Caki2 (cell line): ENCODE data around the gene RANBP3. TPM values are rescaled to one million over a fixed set of nuclear protein-coding genes. Genes with fewer than 3 reads are reported as not detected.

ENCODE experiments used
- DNase-seq: peaks from one replicate; pipeline ENCODE4 v3.0.0-alpha.2; 2015; ENCODE audit warnings: low read depth
- in situ Hi-C: cut with HindIII; loops from 2 replicates; pipeline ENCODE4 v1.10.0; 2016; ENCODE audit warnings: low sequenced_read_pairs, low pct_unique_long_range_greater_than_20kb, mixed read lengths
- total RNA-seq: library from RNA; depleted of rRNA; stranded (reverse); fragments of >200 nt; shearing (Covaris generic); gene quantifications from 2 replicates; pipeline ENCODE4 v1.2.3, GENCODE V29; 2014; ENCODE audit warnings: low replicate concordance

Gene RANBP3
- total RNA-seq, 1 experiment from 2014 or later, result 36.3 TPM

DNA sequence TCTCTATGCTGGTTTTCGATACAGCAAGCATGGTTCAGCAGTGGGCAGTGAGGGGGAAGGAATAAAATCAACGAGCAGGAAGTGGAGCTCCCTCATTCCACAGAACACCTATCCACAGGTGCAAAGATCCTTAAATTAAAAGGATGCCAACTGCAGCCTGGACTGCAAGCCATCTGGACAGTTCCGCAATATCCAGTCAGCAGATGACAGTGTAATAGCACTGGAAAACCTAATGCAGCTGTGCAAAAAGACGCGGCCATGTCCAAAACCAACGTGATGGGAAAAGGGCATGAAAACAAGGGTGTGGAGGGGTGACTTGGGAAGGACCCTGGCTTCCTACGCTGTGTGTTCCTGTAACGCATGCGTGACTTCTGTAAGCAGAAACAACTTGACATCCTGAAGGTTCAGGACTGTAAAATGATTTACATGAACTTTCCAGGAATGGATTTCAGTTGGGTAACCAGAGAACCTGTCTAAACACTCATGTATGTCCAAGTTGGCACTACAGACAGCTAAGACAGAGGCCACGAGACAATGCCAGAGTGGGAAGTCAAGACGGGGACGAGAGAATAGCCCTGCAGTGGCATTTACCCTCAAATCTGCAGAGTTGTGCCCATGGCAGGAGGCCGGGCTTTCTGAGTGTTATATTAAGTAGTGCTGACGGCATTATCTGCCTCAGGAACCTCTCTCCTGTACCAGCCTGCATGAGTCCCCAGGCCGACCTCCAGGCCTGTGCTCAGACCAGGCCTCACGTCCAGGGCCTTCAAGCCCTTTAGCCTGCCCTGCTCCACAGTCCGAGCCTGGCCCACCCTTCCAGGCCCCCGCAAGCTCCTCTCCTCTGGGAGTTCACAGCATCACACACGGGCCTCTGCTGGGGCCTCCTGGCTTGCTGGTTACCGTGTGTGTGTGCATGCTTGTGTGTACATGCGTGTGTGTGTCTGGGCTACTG lies 37.4 kb downstream of the RANBP3 start:
- in situ Hi-C loops, result no loop called here

GRCh38 chr19:5937550-5937949 lies 40.4 kb downstream of the RANBP3 start:
- in situ Hi-C loops, result no loop called here
- DNase-seq, result no peak

More for the DNA sequence above, 37.4 kb downstream of the RANBP3 start:
- no peak for DNase-seq

DNA sequence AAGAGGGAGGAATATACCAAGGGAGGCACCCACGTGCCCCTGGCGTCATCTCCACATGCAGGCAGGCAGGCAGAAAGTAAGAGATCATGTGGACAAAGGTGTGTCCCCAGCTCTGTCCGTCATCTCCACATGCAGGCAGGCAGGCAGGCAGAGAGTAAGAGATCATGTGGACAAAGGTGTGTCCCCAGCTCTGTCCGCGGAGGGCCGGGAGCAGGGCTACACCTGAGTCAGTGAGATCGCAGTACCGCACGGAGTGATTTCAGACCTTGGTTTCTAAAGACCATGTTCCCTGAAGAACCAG lies 41.7 kb downstream of the RANBP3 start:
- DNase-seq, result no peak
- in situ Hi-C loops, result no loop called here

DNA sequence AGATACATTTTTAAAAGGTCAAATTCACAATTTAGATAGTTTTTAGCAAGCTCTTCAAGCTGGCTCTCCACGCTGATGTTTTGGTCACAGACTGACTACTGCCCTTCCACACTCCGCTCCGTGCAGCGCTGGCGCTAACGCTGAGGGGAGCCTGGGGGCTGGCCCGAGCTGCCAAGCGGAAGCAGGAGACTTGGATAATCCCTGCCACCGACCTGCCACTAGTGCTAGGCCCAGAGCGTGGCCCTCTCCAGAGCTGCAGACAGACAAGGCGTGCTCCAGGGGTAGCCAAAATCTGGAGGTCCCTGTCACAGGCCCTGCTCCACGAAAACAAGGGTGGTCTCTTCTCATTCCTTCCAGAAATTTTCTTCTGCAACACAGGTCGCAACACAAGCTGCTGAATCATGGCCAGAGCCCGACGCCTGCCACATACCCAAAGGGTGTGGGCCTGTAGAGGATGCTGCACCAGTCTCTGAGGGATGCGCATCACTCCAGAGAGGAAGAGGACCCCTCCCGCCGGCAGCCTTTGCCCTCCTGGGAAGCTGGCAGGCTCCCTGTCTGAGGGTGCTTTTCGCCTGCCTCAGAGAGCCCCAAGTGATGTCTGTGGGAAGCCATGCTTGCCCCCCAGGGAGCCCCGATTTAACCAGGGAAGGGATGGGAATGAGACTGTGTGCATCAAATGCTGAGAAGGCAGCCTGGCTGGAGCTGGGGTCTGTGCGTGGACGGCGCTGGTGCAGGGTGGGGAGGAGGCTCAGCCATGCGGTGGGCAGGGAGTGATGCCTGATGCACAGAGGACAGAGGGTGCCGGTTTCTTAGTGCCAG lies 42.3 kb downstream of the RANBP3 start:
- DNase-seq, result no peak

GRCh38 chr19:5934774-5935472 lies 43.0 kb downstream of the RANBP3 start:
- DNase-seq, result no peak
- in situ Hi-C loops, result no loop called here

More for the DNA sequence above, 42.3 kb downstream of the RANBP3 start:
- in situ Hi-C loops, result no loop called here

GRCh38 chr19:5934069-5934401 lies 43.9 kb downstream of the RANBP3 start:
- in situ Hi-C loops, result no loop called here
- DNase-seq, result no peak

DNA sequence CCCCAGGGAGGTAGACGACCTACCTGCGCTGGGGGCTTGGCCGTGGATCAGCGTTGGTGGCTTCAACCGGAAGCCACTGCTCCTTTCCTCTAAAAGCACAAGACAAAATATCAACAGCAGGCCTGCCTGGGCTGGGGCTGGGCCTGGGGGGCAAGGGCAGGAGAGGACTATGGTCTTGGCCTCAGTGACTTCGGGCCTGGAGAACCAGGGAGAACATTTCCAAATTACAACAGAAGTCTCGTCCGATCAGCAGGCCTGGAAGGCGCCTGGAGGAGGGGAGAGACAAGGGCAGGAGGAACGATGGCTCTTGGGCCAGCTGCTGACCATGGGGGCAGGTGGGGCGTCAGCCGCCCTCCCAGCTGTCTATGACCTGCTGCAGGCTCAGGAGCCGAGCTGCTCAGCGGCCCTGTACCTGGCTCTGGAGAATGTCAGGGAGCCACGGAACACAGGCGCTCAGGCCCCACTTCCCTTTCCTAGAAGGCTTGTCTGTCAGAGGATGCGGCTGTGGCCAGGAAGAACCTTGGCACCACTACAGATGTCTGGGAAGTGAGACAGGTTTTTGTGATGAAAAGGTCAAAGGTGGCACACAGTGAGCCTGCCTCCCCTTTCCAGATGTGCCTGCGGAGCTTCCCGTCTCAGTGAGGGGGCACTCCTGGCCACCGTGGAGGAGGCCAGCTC lies 44.4 kb downstream of the RANBP3 start:
- no peak for DNase-seq
- in situ Hi-C loops, result no loop called here

- no peak for DNase-seq
- in situ Hi-C loops, result no loop called here
Observed at GRCh38 chr19:5932609-5933262, 45.2 kb downstream of the RANBP3 start.

DNA sequence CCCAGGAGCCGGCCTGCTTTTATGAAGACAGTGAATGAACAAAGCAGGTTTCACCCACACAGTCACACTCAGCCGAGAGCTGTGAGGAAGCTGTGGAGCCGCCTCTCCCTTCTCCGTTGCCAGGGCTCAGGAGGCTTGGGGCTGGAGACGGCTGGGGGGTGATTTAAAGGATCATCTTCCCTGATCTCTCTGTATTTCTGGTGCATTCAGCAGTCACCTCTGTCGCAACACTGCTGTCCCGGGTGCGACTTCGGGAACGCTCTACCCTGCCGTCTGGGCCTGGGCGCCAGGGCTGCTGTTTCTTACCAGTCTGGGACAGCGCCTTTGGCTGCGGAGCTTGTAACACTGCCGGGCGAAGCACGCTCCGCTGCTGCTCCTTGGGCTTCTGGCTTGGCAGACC lies 45.8 kb downstream of the RANBP3 start:
- in situ Hi-C loops, result no loop called here
- no peak for DNase-seq

DNA sequence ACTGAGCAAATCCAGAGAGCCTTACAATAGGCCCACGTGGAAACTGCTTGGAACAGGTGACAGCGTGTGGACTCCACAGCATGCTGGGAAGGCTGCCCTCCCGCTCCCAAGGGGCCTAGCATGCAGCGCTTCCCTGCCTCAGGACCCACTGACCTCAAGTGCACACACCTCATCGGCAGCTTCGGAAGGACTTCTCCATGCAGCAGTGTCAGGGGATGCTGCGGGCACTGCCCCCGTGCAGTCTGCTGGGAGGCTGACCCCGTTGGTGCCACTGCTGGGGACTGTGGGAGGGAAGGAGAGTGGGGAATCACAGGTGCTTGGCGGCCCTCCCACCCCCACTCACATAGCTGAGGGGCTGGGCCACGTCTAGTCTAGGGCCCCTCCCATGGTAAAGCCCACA lies 46.7 kb downstream of the RANBP3 start:
- in situ Hi-C loops, result no loop called here
- DNase-seq, result no peak

- DNase-seq, result no peak
- in situ Hi-C loops, result no loop called here
Observed at GRCh38 chr19:5929625-5930024, 48.3 kb downstream of the RANBP3 start.

DNA sequence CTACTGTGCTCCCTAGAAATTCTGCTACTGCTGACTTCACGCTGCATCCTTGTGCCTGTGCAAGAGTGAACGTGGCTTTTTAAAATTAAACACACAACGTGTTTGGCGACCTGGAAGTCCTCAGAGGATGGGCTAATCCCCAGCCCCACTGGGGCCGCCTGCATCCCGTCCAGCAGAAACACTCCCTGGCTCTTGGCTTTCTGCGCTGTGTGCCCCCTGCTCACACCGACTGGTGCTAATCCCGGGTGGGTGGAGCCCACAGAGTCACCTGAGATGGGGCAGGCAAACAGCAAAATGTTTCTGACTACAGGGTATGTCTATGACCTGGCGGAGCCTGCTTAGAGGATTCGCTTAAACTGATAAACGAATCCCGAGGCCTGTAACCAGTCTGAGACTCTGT lies 48.8 kb downstream of the RANBP3 start:
- in situ Hi-C loops, result no loop called here
- no peak for DNase-seq

GRCh38 chr19:5927441-5927821 lies 50.5 kb downstream of the RANBP3 start:
- in situ Hi-C loops, result no loop called here
- no peak for DNase-seq

- DNase-seq, result peak; percentile 8
- in situ Hi-C loops, result no loop called here
Observed at GRCh38 chr19:5926641-5927440, 51.1 kb downstream of the RANBP3 start.

DNA sequence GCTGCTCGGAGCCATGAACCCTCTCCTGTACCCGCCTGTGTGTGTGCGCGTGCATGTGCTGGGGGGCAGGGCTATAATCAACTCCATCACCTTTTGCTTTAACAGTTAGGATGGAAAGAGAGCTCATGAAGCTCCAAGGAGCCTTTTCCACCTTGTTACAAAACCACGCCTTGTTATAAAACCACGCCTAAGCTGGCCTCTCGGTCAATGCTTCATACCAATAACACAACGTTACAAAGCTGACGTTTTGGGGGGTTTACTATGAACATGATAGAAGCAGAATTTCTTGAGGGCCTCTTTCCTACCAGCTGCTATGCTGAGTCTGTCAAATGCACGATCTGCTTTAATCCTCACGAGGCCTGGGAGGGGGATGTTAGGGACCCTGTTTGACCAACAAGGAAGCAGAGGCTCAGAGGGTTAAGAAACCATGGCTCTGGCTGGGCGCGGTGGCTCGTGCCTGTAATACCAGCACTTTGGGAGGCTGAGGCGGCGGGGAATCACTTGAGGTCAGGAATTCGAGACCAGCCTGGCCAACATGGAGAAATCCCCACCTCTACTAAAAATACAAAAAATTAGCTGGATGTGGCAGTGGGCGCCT lies 52.0 kb downstream of the RANBP3 start:
- in situ Hi-C loops, result no loop called here

DNA sequence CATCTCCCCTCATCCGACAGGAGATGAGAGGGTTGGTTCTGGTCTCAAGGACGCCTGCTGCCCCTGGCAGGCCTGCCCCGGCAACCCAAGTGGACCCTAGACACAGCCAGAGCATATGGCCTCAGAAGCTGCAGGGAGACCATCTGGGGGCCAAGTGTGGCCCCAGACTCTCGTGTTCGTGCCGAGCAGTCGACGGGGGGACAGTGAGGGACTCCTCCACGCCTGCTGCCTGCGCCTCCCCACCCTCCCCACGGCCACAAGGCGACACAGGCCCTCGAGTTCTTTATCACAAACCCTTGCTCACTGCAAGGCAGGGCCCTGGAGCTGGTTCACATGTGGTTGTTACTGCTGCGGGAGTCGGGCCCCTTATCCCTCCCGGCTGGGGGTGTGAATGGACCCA lies 54.6 kb downstream of the RANBP3 start:
- DNase-seq, result no peak
- in situ Hi-C loops, result no loop called here

More for the DNA sequence above, 52.0 kb downstream of the RANBP3 start:
- DNase-seq, result no peak

GRCh38 chr19:5922161-5922545 lies 55.8 kb downstream of the RANBP3 start:
- in situ Hi-C loops, result no loop called here
- no peak for DNase-seq
